WTC11 (cell line): ENCODE measurements around the gene RAB4A.

Experiments
- CREB1 ChIP-seq: sonication (generic); formaldehyde crosslinking; IDR thresholded peaks from 2 replicates; pipeline ENCODE4 v1.8.0; 2023; ENCODE audit warnings: mild to moderate bottlenecking, missing genetic modification reagents
- ESRRA ChIP-seq: sonication (generic); formaldehyde crosslinking; IDR thresholded peaks from 2 replicates; pipeline ENCODE4 v1.8.1; 2022; ENCODE audit warnings: mild to moderate bottlenecking, missing genetic modification reagents, borderline replicate concordance
- NFE2L1 ChIP-seq: sonication (generic); formaldehyde crosslinking; IDR thresholded peaks from 2 replicates; pipeline ENCODE4 v1.8.1; 2023; ENCODE audit warnings: missing genetic modification reagents
- NR3C1 ChIP-seq: sonication (generic); formaldehyde crosslinking; conservative IDR thresholded peaks from 2 replicates; pipeline ENCODE4 v1.8.1; 2023; ENCODE audit warnings: low read depth, mild to moderate bottlenecking, missing genetic modification reagents
- PRDM15 ChIP-seq: sonication (generic); formaldehyde crosslinking; IDR thresholded peaks from 2 replicates; pipeline ENCODE4 v1.8.0; 2022; ENCODE audit warnings: missing genetic modification reagents
- SMAD4 ChIP-seq: sonication (generic); formaldehyde crosslinking; IDR thresholded peaks from 2 replicates; pipeline ENCODE4 v1.8.0; 2022; ENCODE audit warnings: mild to moderate bottlenecking, missing genetic modification reagents
- TCF7 ChIP-seq: sonication (generic); formaldehyde crosslinking; IDR thresholded peaks from 2 replicates; pipeline ENCODE4 v1.8.0; 2022; ENCODE audit warnings: mild to moderate bottlenecking, low read depth, missing genetic modification reagents, moderate library complexity
- TEAD1 ChIP-seq: sonication (generic); formaldehyde crosslinking; IDR thresholded peaks from 2 replicates; pipeline ENCODE4 v1.8.0; 2022; ENCODE audit warnings: mild to moderate bottlenecking, missing genetic modification reagents
- USF2 ChIP-seq: sonication (generic); formaldehyde crosslinking; IDR thresholded peaks from 2 replicates; pipeline ENCODE4 v1.8.1; 2023; ENCODE audit warnings: mild to moderate bottlenecking, missing genetic modification reagents, moderate library complexity
- TF ChIP-seq, protein P1 (sequence below): fragments of 200-600 bp; IDR thresholded peaks from 2 replicates; pipeline ENCODE4 v1.8.0; 2022; ENCODE audit warnings: antibody characterized with exemption
- TF ChIP-seq, protein P2 (sequence below): sonication (generic); formaldehyde crosslinking; IDR thresholded peaks from 2 replicates; pipeline ENCODE4 v1.8.0; 2022; ENCODE audit warnings: mild to moderate bottlenecking, missing genetic modification reagents
- TF ChIP-seq, protein P3 (sequence below): sonication (generic); formaldehyde crosslinking; IDR thresholded peaks from 2 replicates; pipeline ENCODE4 v1.8.0; 2022; ENCODE audit warnings: mild to moderate bottlenecking, missing genetic modification reagents

DNA sequence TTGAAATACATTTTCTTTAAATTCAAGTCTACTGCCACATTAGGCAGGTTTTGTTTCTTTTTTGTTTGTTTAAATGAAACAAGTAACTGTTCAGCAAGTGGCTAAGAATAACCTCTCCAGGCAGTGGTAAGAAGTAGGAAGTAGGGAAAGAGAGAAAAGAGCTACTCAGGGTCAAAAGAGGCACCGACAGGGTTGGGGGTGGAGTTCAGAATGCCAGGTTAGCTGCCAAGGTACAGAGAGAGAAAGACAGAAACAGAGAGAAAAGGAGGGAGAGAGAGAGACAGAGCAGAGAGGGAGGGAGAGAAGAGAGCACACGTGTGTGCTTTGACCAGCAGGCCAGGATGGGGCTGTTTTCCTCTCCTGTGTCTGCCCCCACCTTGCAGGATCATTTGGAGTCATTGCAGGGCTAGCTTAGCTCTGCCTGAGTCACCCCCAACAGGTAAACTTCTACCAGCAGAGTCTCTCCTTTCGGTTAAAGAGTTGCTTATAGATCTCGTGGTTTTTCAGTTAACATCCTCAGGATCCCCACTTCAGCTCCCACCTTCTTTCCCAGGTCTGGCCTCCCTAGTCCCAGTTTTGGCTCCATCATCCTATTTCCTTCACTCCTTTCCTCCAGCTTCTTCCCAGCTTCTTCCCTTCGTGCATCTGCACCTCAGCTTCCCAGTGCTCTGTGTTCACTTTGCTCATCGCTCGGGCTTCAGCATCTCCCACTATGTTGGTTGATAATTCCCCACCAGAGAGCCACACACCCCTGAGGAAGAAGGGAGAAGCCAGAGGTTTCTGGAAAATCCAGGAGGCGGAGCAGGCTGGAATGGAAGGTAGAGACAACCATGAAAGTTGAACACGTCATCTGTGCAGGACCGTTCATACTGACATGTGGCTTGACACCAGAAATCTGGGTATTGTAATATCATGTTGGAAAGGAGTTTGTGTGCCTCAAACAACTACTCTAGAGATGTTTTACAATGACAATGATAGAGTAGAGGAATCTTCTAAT lies 21.8 kb upstream of the RAB4A start:
- TF ChIP-seq TCF7 (CRISPR knock-in tag): no peak
- TF ChIP-seq, protein P1, sequence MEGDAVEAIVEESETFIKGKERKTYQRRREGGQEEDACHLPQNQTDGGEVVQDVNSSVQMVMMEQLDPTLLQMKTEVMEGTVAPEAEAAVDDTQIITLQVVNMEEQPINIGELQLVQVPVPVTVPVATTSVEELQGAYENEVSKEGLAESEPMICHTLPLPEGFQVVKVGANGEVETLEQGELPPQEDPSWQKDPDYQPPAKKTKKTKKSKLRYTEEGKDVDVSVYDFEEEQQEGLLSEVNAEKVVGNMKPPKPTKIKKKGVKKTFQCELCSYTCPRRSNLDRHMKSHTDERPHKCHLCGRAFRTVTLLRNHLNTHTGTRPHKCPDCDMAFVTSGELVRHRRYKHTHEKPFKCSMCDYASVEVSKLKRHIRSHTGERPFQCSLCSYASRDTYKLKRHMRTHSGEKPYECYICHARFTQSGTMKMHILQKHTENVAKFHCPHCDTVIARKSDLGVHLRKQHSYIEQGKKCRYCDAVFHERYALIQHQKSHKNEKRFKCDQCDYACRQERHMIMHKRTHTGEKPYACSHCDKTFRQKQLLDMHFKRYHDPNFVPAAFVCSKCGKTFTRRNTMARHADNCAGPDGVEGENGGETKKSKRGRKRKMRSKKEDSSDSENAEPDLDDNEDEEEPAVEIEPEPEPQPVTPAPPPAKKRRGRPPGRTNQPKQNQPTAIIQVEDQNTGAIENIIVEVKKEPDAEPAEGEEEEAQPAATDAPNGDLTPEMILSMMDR: no peak
- TF ChIP-seq, protein P2, sequence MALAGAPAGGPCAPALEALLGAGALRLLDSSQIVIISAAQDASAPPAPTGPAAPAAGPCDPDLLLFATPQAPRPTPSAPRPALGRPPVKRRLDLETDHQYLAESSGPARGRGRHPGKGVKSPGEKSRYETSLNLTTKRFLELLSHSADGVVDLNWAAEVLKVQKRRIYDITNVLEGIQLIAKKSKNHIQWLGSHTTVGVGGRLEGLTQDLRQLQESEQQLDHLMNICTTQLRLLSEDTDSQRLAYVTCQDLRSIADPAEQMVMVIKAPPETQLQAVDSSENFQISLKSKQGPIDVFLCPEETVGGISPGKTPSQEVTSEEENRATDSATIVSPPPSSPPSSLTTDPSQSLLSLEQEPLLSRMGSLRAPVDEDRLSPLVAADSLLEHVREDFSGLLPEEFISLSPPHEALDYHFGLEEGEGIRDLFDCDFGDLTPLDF: no peak
- TF ChIP-seq, protein P3, sequence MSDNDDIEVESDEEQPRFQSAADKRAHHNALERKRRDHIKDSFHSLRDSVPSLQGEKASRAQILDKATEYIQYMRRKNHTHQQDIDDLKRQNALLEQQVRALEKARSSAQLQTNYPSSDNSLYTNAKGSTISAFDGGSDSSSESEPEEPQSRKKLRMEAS: no peak
- no peak for TF ChIP-seq USF2 (CRISPR knock-in tag)
- TF ChIP-seq SMAD4 (CRISPR knock-in tag): no peak
- TF ChIP-seq ESRRA: no peak
- TF ChIP-seq NR3C1 (CRISPR knock-in tag): no peak
- TF ChIP-seq TEAD1 (CRISPR knock-in tag): no peak
- no peak for TF ChIP-seq NFE2L1 (CRISPR knock-in tag)
- TF ChIP-seq CREB1 (CRISPR knock-in tag): no peak
- TF ChIP-seq PRDM15 (CRISPR knock-in tag): peak; percentile 95
